ENCODE data around the gene STK17A. TPM values are rescaled to one million over a fixed set of nuclear protein-coding genes. Genes with fewer than 3 reads are reported as not detected.
A peak's percentile ranks its signal among the peaks of the same experiment; 100 is the strongest.
"Not testable (repeated sequence)": the region's sequence is repeated elsewhere in the genome, so short reads cannot be mapped to it uniquely, and the experiment has no call there.

Gene STK17A
- total RNA-seq, 2 donors from 2014 or later = 15.6 to 18.4 TPM

GRCh38 chr7:43583424-43584194 is 701 bp downstream of the STK17A start:
- Mint-ChIP-seq H3K27ac (peak overlapping the region; percentile 86), H3K4me3 (peak overlapping the region; percentile 86), H3K36me3 (ENCODE audit: low read depth) (no peaks in the 10 kb centered on the region), H3K9me3 (peaks cover 3% of the 10 kb centered on the region), H3K27me3 (ENCODE audit: insufficient read depth) (peaks cover 11% of the 10 kb centered on the region), H3K4me1 (peaks cover 35% of the 10 kb centered on the region)
- Histone ChIP-seq H3K4me3 (ENCODE audit: low read length) (peak overlapping the region; percentile 89), H3K27me3 (ENCODE audit: control insufficient read depth, insufficient read depth, low read length, poor library complexity, severe bottlenecking) (peaks cover 17% of the 10 kb centered on the region), H3K9ac (ENCODE audit: extremely low read depth, low read length, poor library complexity, severe bottlenecking) (peak overlapping the region; percentile 75), H3K36me3 (ENCODE audit: control insufficient read depth, insufficient read depth, low read length) (no peaks in the 10 kb centered on the region), H3K4me1 (ENCODE audit: control insufficient read depth, insufficient read depth, low read length) (peaks cover 3% of the 10 kb centered on the region), H3K27ac (ENCODE audit: low read depth, low read length) (no peak overlapping the region), H3K9me3 (ENCODE audit: control insufficient read depth, low read length) (peaks cover 9% of the 10 kb centered on the region)
- WGBS, 2 experiments (ENCODE audit: insufficient coverage in 1 of 2, insufficient read length in 1 of 2) = 0 to 1% methylated on average over 40 to 65 of the region's 66 CpGs
- TF ChIP-seq CTCF (conservative IDR thresholded peaks at IDR 0.05) = peak; percentile 33
- peak; percentile 81 for DNase-seq

GRCh38 chr7:43584195-43584586 is 1.3 kb downstream of the STK17A start:
- no peaks in the 10 kb centered on the region for H3K36me3 Mint-ChIP-seq (ENCODE audit: low read depth)
- peaks cover 17% of the 10 kb centered on the region for H3K27me3 ChIP-seq (ENCODE audit: control insufficient read depth, insufficient read depth, low read length, poor library complexity, severe bottlenecking)
- DNase-seq = peak; percentile 58
- H3K27ac Mint-ChIP-seq = peak overlapping the region; percentile 86
- no peak for TF ChIP-seq CTCF (conservative IDR thresholded peaks at IDR 0.05)
- H3K4me1 ChIP-seq (ENCODE audit: control insufficient read depth, insufficient read depth, low read length) = peaks cover 3% of the 10 kb centered on the region
- peak overlapping the region; percentile 89 for H3K4me3 ChIP-seq (ENCODE audit: low read length)
- H3K9ac ChIP-seq (ENCODE audit: extremely low read depth, low read length, poor library complexity, severe bottlenecking) = peak overlapping the region; percentile 75
- peak overlapping the region; percentile 86 for H3K4me3 Mint-ChIP-seq
- no peak overlapping the region for H3K27ac ChIP-seq (ENCODE audit: low read depth, low read length)
- 17 to 38% methylated on average over 3 to 8 of the region's 8 CpGs for WGBS, 2 experiments (ENCODE audit: insufficient coverage in 1 of 2, insufficient read length in 1 of 2)
- H3K36me3 ChIP-seq (ENCODE audit: control insufficient read depth, insufficient read depth, low read length) = no peaks in the 10 kb centered on the region
- H3K9me3 Mint-ChIP-seq = peaks cover 3% of the 10 kb centered on the region
- peaks cover 35% of the 10 kb centered on the region for H3K4me1 Mint-ChIP-seq
- peaks cover 6% of the 10 kb centered on the region for H3K9me3 ChIP-seq (ENCODE audit: control insufficient read depth, low read length)
- peaks cover 11% of the 10 kb centered on the region for H3K27me3 Mint-ChIP-seq (ENCODE audit: insufficient read depth)

- H3K27me3 ChIP-seq (ENCODE audit: control insufficient read depth, insufficient read depth, low read length, poor library complexity, severe bottlenecking) = peaks cover 17% of the 10 kb centered on the region
- not testable (repeated sequence) for H3K9ac ChIP-seq (ENCODE audit: extremely low read depth, low read length, poor library complexity, severe bottlenecking); H3K9me3 ChIP-seq (ENCODE audit: control insufficient read depth, low read length); H3K4me1 ChIP-seq (ENCODE audit: control insufficient read depth, insufficient read depth, low read length); H3K9me3 Mint-ChIP-seq; H3K36me3 Mint-ChIP-seq (ENCODE audit: low read depth); H3K27ac ChIP-seq (ENCODE audit: low read depth, low read length); H3K36me3 ChIP-seq (ENCODE audit: control insufficient read depth, insufficient read depth, low read length); H3K27ac Mint-ChIP-seq
- H3K4me3 ChIP-seq (ENCODE audit: low read length) = peak overlapping the region; percentile 89
- 81 to 89% methylated on average over 10 to 11 of the region's 11 CpGs for WGBS, 2 experiments (ENCODE audit: insufficient coverage in 1 of 2, insufficient read length in 1 of 2)
- peak; percentile 58 for DNase-seq
- Mint-ChIP-seq H3K27me3 (ENCODE audit: insufficient read depth) (peaks cover 11% of the 10 kb centered on the region), H3K4me3 (peak overlapping the region; percentile 86), H3K4me1 (peaks cover 35% of the 10 kb centered on the region)
Observed at GRCh38 chr7:43584733-43585132, 1.8 kb downstream of the STK17A start.

Data from endodermal cell (in vitro differentiated cells).